GM19239 (cell line): ENCODE results near the gene CLK2.
"Not testable (repeated sequence)": the region's sequence is repeated elsewhere in the genome, so short reads cannot be mapped to it uniquely, and the experiment has no call there.

Source experiments
- DNase-seq: peaks from one replicate; pipeline ENCODE4 v3.0.0; 2011; ENCODE audit warnings: low spot score; ENCODE audit not compliant: insufficient read length
- FAIRE-seq: peaks from 2 replicates; lab custom pipeline; 2011; peaks lifted over from hg19 to GRCh38; lab: Jason Lieb, UNC

CLK2 gene

GRCh38 chr1:155300024-155300423 is 26.7 kb upstream of the CLK2 start:
- no peak for FAIRE-seq

GRCh38 chr1:155297384-155297783 is 24.1 kb upstream of the CLK2 start:
- FAIRE-seq = no peak
- no peak for DNase-seq

More at GRCh38 chr1:155300024-155300423, 26.7 kb upstream of the CLK2 start:
- DNase-seq = no peak

DNA sequence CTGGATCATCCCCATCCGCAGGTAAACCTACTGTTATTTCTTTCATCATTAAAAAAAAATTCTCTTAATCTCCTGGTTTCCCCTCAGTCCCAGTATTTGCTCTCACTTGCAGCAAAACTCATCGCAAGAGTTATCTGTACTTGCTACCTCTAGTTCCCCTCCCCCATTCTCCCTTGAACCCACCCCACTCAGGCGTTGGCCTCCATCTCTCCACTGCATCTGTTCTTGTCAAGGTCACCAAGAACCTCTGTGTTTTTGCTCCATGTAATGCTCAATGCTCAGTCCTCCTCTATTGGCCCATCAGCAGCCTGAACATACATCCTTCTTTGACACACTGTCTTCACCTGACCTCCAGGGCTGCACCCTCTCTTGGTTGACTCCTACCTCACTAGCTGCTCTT is 23.4 kb upstream of the CLK2 start:
- DNase-seq (no peak), FAIRE-seq (no peak)

DNA sequence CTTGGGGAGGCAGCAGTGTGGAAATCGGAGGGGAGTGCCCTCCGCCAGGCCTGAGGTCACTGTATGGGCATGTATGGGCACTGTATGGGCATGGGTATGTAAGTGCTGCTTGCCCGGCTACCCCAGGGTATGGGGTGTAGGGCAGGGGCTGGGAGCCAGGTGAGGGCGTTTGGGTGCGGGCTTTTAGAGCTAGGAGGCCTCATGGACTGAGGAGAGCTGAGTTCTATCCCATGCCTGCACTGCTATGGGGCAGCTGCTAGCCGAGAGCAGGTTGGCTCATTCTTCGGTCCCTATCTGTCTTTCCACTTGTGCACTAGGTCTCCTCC is 22.6 kb upstream of the CLK2 start:
- DNase-seq (no peak), FAIRE-seq (no peak)

- DNase-seq (no peak), FAIRE-seq (no peak)
Measured at GRCh38 chr1:155295183-155295941, 22.1 kb upstream of the CLK2 start.

DNA sequence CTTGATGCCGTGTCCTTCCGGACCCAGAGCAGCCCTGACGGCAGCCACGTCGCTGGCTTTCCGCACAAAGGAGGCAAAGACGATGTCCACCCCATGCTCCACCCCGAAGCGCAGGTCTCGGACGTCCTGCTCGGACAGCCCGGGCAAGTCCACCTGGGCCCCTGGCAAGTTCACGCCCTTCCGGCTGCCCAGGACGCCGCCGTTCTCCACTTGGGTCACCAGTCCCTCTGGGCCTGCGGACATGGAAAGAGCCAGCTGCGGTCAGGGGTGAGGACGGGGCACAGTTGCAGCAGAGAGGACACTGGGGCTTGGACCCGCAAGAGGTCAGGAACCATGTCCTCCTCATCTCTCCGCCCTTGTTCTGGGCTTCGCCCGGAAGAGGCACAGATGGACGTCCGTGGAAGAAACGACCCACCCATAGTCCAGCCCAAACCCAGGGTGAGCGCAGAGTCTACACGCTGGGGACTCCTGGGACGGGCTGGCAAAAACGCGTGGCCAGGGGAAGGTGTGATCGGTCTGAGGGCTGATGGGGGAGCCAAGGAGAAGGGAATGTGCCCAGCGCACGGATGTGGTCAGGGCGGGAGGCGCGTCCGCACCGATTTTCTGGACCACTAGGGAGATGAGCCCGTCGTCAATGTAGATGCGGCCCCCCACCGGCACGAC is 21.3 kb upstream of the CLK2 start:
- no peak for FAIRE-seq
- no peak for DNase-seq

DNA sequence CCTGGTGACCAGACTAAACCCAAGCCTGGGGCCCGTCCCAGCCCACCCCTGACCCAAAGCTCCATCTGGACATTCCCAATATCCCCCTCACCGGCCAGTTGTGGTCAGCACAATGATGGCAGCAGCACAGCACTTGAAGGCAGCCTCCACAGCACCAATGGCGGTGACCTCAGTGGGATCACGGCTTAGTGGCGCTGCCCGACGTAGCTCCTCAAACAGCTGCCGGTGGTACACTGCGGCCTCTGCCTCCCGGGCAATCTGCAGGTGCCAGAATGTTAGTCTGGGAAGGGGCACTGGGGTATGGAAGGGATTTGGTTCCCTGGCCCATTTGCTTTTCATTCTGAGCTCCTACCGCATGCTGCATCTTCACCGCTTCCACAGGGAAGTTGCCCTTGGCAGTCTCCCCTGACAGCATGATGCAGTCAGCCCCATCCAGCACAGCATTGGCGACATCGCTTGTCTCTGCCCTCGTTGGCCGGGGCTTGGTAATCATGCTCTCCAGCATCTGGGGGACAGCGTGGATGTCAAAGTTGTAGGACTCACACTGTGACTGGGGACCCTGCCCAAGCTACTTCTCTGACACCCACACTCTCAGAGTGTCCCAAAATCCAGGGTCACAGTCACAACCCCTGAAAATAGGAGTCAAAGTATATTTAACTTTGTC is 19.9 kb upstream of the CLK2 start:
- FAIRE-seq (no peak), DNase-seq (no peak)

- FAIRE-seq, DNase-seq: not testable (repeated sequence)
Measured at GRCh38 chr1:155291006-155291405, 17.7 kb upstream of the CLK2 start.

DNA sequence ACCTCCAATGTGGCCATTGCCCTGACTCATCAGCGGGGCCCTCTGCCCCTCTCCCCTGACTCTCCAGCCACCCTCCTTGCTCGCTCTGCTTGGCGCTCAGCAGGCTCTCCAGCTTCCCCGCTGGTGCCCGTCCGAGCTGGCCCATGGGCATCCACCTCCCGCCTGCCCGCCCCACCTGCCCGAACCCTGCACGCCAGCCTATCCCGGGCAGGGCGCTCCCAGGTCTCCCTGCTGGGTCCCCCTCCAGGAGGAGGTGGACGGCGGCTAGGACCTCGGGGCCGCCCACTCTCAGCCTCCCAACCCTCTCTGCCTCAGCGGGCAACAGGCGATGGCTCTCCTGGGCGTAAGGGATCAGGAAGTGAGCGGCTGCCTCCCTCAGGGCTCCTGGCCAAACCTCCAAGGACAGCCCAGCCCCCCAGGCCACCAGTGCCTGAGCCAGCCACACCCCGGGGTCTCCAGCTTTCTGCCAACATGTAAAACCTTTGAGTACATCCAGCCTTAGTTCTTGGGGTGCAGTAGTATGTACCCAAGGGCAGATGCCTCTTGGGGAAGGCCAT is 14.8 kb upstream of the CLK2 start:
- FAIRE-seq (no peak), DNase-seq (no peak)

- FAIRE-seq (no peak), DNase-seq (no peak)
Measured at GRCh38 chr1:155286544-155286943, 13.2 kb upstream of the CLK2 start.

DNA sequence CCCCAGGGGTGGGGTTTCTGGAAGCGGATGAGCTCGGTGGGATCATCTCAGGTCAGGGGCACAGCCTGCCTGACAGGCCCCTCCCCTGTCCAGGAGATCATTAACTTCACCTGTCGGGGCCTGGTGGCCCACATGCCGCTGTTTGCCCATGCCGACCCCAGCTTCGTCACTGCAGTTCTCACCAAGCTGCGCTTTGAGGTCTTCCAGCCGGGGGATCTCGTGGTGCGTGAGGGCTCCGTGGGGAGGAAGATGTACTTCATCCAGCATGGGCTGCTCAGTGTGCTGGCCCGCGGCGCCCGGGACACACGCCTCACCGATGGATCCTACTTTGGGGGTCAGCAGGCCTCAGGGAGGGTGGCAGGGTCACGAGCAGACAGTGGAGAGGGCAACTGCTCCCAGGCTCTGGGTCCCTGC is 12.3 kb upstream of the CLK2 start:
- no peak for DNase-seq

GRCh38 chr1:155285063-155285462 is 11.8 kb upstream of the CLK2 start:
- FAIRE-seq = no peak

More for the DNA sequence above, 12.3 kb upstream of the CLK2 start:
- no peak for FAIRE-seq

DNA sequence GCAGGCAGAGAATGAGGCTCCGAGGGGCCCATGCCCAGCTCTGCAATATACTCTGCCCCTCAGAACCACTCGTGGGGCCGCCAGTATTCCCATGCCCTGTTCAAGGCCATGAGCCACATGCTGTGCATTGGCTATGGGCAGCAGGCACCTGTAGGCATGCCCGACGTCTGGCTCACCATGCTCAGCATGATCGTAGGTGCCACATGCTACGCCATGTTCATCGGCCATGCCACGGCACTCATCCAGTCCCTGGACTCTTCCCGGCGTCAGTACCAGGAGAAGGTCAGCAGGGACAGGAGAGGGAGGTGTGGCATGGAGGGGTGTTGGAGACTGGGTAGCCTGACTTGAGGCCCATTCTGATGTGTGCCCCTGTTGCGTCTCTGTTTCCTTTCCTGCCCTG is 11.2 kb upstream of the CLK2 start:
- no peak for DNase-seq
- no peak for FAIRE-seq

More at GRCh38 chr1:155285063-155285462, 11.8 kb upstream of the CLK2 start:
- no peak for DNase-seq

DNA sequence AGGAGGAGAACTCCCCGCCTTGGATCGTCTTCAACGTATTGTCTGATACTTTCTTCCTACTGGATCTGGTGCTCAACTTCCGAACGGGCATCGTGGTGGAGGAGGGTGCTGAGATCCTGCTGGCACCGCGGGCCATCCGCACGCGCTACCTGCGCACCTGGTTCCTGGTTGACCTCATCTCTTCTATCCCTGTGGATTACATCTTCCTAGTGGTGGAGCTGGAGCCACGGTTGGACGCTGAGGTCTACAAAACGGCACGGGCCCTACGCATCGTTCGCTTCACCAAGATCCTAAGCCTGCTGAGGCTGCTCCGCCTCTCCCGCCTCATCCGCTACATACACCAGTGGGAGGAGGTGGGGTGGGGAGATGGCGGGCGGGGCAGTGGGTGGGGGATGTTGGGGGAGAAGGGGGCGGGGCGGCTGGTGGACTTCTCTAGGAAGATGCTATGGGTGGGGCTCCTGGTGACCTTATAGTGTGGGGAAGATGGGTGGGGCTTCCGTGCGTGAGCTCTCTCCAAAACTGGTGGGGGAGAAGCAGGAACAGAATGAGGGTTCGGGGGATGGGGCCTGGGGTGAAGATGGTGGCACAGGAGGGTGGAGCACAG is 9.3 kb upstream of the CLK2 start:
- FAIRE-seq (no peak), DNase-seq (no peak)

DNA sequence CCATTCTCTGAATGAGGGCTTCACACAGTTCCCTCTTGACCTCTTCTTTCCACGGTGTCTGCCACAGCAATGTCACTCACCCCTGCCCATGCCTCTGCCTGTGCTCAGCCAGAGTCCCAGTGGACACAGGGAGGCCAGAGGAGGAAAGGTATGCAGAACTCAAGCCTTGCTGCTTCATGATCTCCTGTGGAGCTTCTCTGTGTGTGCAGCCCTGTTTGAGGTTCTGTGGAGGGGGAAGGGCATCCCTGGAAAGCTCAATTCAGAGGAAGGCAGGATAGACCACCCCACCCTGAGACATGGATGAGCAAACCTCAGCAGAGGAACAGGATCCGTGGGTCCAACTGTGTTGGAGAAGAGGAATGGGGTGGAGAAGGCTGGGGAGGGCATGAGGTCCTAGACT is 6.0 kb upstream of the CLK2 start:
- FAIRE-seq = no peak
- DNase-seq = no peak

- DNase-seq (no peak), FAIRE-seq (no peak)
Measured at GRCh38 chr1:155278689-155279160, 5.4 kb upstream of the CLK2 start.

- DNase-seq = peak; percentile 69
- FAIRE-seq = peak; percentile 11
Measured at GRCh38 chr1:155277902-155278688, 4.8 kb upstream of the CLK2 start.

DNA sequence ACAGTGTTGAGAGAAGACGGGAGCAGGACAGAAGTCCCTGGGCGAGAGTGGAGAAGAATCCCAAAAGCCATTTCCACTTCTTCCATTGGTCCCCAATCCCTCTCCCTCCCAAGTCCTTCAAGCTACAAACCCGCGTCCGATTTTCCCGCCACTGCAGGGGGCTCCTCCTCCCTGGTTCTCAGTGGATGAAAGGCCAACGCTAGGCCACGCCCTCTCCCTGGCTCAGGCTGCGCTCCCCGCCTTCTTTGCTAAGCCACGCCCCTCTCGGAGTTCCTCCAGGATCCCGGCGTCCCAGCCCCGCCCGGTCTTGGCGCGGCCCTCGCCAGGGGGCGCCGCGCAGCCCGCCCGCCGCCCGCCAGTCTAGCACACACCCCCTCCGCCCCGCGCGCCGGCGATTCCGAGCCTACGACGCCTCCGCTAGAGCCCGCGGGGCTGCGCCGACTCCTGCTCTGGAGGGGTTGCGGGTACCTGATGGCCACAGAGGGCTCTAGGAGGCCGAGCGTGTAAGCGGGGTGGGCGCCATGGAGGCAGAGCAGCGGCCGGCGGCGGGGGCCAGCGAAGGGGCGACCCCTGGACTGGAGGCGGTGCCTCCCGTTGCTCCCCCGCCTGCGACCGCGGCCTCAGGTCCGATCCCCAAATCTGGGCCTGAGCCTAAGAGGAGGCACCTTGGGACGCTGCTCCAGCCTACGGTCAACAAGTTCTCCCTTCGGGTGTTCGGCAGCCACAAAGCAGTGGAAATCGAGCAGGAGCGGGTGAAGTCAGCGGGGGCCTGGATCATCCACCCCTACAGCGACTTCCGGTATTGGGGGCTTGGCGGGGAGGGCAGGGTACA is 4.0 kb upstream of the CLK2 start, which contains the start of gene HCN3:
HCN3 (plus strand) TSS at position 394 of the 832 bp plus-strand sequence; CDS start at position 522, 128 bp downstream.
- DNase-seq = peak; percentile 98
- FAIRE-seq = peak; percentile 82
